SK-N-SH treated with all-trans-retinoic acid at 6 μM for 48 hours (cell line): ENCODE measurements around the gene NOP14.

ENCODE experiments used
- ATAC-seq: fragments of 200-7000 bp; cut with Tn5 transposase; 3 replicates; pipeline ENCODE4 v1.9.1; 2020; ENCODE audit warnings: mild to moderate bottlenecking, moderate library complexity
- ARNTL ChIP-seq: fragments of 450-650 bp; formaldehyde crosslinking; IDR thresholded peaks from 2 replicates; pipeline ENCODE4 v1.5.0; 2020; ENCODE audit warnings: low read depth, mild to moderate bottlenecking, moderate library complexity, borderline replicate concordance
- BACH2 ChIP-seq: fragments of 250-450 bp; sonication (Bioruptor Pico); IDR thresholded peaks from 2 replicates; pipeline ENCODE4 v1.9.0; 2021; ENCODE audit warnings: mild to moderate bottlenecking, borderline replicate concordance
- CREB5 ChIP-seq: fragments of 250-450 bp; sonication (Bioruptor Pico); IDR thresholded peaks from 2 replicates; pipeline ENCODE4 v1.5.1; 2020; ENCODE audit warnings: low read depth, mild to moderate bottlenecking, moderate library complexity
- CSDC2 ChIP-seq: fragments of 250-450 bp; sonication (Bioruptor Pico); IDR thresholded peaks from 2 replicates; pipeline ENCODE4 v1.5.0; 2020; ENCODE audit warnings: mild to moderate bottlenecking, moderate library complexity
- CSRNP3 ChIP-seq: fragments of 250-450 bp; sonication (Bioruptor Pico); IDR thresholded peaks from 2 replicates; pipeline ENCODE4 v1.5.1; 2021; ENCODE audit warnings: mild to moderate bottlenecking, moderate library complexity
- GLIS3 ChIP-seq: fragments of 250-450 bp; sonication (Bioruptor Pico); IDR thresholded peaks from 2 replicates; pipeline ENCODE4 v1.5.0; 2020; ENCODE audit warnings: mild to moderate bottlenecking, moderate library complexity
- ISL1 ChIP-seq: fragments of 250-450 bp; sonication (Bioruptor Pico); IDR thresholded peaks from 2 replicates; pipeline ENCODE4 v2.1.2; 2022; ENCODE audit warnings: mild to moderate bottlenecking, moderate library complexity
- PATZ1 ChIP-seq: fragments of 250-450 bp; sonication (Bioruptor Pico); IDR thresholded peaks from 2 replicates; pipeline ENCODE4 v1.8.0; 2020; ENCODE audit warnings: mild to moderate bottlenecking, moderate library complexity, borderline replicate concordance
- POU6F1 ChIP-seq: fragments of 250-450 bp; sonication (Bioruptor Pico); IDR thresholded peaks from 2 replicates; pipeline ENCODE4 v1.8.0; 2021; ENCODE audit warnings: low read depth, mild to moderate bottlenecking, moderate library complexity, borderline replicate concordance
- RARB ChIP-seq: fragments of 250-450 bp; sonication (Bioruptor Pico); IDR thresholded peaks from 2 replicates; pipeline ENCODE4 v1.8.0; 2021; ENCODE audit warnings: mild to moderate bottlenecking, moderate library complexity
- TCF4 ChIP-seq: fragments of 250-450 bp; sonication (Bioruptor Pico); IDR thresholded peaks from 2 replicates; pipeline ENCODE4 v1.8.0; 2021; ENCODE audit warnings: mild to moderate bottlenecking, moderate library complexity, borderline replicate concordance
- TOX ChIP-seq: fragments of 250-450 bp; sonication (Bioruptor Pico); IDR thresholded peaks from 2 replicates; pipeline ENCODE4 v1.8.0; 2021; ENCODE audit warnings: mild to moderate bottlenecking, moderate library complexity, borderline replicate concordance
- TSHZ2 ChIP-seq: fragments of 250-450 bp; sonication (Bioruptor Pico); IDR thresholded peaks from 2 replicates; pipeline ENCODE4 v1.5.0; 2020; ENCODE audit warnings: mild to moderate bottlenecking, moderate library complexity
- ZC3H10 ChIP-seq: fragments of 250-450 bp; sonication (Bioruptor Pico); IDR thresholded peaks from 2 replicates; pipeline ENCODE4 v1.5.1; 2021; ENCODE audit warnings: mild to moderate bottlenecking, moderate library complexity
- ZFP30 ChIP-seq: fragments of 450-650 bp; formaldehyde crosslinking; IDR thresholded peaks from 2 replicates; pipeline ENCODE4 v1.5.0; 2022; ENCODE audit warnings: mild to moderate bottlenecking, moderate library complexity
- ZNF565 ChIP-seq: fragments of 450-650 bp; formaldehyde crosslinking; conservative IDR thresholded peaks from 2 replicates; pipeline ENCODE4 v1.5.0; 2020; ENCODE audit warnings: low read depth, mild to moderate bottlenecking, moderate library complexity
- ZNF70 ChIP-seq: fragments of 450-650 bp; formaldehyde crosslinking; IDR thresholded peaks from 2 replicates; pipeline ENCODE4 v1.5.0; 2020; ENCODE audit warnings: mild to moderate bottlenecking, moderate library complexity

Gene NOP14

GRCh38 chr4:2954358-2955185 is 8.6 kb downstream of the NOP14 start:
- ATAC-seq = no peak
- TF ChIP-seq ZFP30 (no peak), ZC3H10 (CRISPR knock-in tag) (no peak), BACH2 (CRISPR knock-in tag) (no peak), ISL1 (CRISPR knock-in tag) (no peak), CSRNP3 (CRISPR knock-in tag) (no peak), ZNF70 (no peak), PATZ1 (CRISPR knock-in tag) (no peak), CSDC2 (CRISPR knock-in tag) (no peak), CREB5 (no peak), TCF4 (CRISPR knock-in tag) (no peak), TOX (no peak), POU6F1 (CRISPR knock-in tag) (no peak), ARNTL (CRISPR knock-in tag) (no peak), RARB (CRISPR knock-in tag) (no peak), GLIS3 (CRISPR knock-in tag) (no peak)

GRCh38 chr4:2953496-2953895 is 9.7 kb downstream of the NOP14 start:
- ATAC-seq = no peak
- TF ChIP-seq ZNF565 (CRISPR knock-in tag) (no peak), ISL1 (CRISPR knock-in tag) (no peak), CREB5 (no peak), TSHZ2 (no peak), ZNF70 (no peak), BACH2 (CRISPR knock-in tag) (no peak)

- no peak for TF ChIP-seq TOX
- TF ChIP-seq CSRNP3 (CRISPR knock-in tag) = no peak
- no peak for ATAC-seq
These were observed 12.8 kb downstream of the NOP14 start for GRCh38 chr4:2950221-2950989.
